ENCODE data around the gene FRS3.
A peak's percentile ranks its signal among the peaks of the same experiment; 100 is the strongest.
"Not testable (repeated sequence)": the region's sequence is repeated elsewhere in the genome, so short reads cannot be mapped to it uniquely, and the experiment has no call there.

FRS3 gene, protein sequence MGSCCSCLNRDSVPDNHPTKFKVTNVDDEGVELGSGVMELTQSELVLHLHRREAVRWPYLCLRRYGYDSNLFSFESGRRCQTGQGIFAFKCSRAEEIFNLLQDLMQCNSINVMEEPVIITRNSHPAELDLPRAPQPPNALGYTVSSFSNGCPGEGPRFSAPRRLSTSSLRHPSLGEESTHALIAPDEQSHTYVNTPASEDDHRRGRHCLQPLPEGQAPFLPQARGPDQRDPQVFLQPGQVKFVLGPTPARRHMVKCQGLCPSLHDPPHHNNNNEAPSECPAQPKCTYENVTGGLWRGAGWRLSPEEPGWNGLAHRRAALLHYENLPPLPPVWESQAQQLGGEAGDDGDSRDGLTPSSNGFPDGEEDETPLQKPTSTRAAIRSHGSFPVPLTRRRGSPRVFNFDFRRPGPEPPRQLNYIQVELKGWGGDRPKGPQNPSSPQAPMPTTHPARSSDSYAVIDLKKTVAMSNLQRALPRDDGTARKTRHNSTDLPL

DNA sequence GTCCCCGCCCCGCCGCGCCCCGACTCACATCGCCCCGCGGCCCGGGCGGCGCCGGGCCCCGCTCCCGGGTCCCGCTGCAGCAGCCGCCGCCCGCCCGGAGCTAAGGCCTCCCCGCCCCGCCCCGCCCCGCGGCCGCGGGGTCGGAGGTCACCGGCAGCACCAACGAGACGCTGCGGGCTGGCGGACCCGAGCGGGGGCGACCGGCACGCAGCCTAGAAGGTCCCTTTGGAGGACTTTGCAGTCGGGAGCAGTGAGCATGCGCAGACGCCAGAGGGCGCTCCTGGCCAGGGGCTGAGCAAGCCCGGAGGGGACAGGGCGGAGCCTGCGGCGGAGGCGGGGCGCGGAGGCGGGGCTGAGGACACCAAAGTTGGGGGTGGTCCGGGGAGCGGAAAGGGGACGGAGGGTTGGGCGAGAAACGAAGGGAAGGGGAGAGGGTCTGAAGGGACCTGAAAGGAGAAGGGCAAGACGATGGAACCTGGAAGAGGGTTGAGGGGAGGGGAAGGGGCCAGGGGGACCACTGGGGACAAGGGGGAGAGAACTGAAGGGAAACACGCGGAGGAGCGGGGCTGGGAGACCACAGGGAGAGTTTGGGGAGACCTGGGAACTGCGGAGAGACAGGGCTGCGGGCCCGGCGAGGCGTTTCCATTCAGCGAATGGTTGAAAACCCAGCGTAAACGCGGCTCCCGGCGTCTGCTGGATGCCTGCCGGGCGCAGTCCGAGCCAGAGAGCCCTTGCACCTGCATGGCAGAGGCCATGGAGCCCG lies at the start of gene FRS3:
Gene FRS3 (minus strand): TSS at position 113 of the 763 bp plus-strand sequence. CDS start 2,913 bp downstream, outside the sequence.
- peak; percentile 90 for DNase-seq (ENCODE audit: low spot score)

- no peak for DNase-seq (ENCODE audit: low spot score)
Observed at GRCh38 chr6:41826343-41827022, 46.8 kb upstream of the FRS3 start.

DNA sequence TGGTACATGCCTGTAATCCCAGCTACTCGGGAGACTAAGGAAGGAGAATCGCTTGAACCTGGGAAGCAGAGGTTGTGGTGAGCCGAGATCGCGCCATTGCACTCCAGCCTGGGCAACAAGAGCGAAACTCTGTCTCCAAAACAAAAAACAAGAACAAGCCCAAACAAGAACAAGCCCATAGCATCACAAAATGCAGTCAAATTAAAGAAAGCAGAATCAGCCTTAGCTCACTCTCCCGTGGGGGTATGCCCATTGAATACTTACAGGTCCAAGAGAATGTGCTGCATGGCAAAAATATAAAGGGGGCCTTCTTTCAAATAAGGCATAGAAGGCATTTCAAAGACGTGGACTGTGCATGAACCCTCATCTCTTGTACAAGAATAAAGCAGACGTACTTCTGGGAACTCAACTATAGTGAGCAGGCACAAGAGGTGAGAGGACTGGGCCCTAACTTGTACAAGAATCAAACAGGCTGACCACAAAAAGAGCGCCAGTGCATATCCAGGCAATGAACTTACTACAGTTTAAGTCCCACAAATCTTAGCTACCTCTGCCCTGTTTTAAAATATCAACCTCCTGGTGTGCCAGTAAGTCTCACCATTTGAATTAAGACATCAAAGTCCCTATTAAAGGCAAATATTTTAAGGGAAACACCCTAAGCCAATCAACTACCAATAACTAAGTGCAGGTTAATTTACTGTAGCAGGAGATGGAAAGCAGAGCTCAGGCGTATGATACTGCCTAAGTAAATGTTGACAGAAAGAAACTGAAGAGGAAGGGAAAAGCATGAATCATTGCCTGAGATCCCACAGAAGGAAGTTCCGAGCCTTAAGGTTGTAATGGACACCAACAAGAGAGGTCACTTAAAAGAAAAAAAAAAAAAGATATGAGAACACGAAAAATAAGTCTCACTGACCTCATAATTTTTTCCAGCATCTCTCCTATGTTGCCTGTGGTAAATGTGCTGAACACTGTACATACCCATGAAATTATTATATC lies 45.2 kb upstream of the FRS3 start:
- peak; percentile 18 for DNase-seq (ENCODE audit: low spot score)

GRCh38 chr6:41823178-41823577 lies 43.5 kb upstream of the FRS3 start:
- DNase-seq (ENCODE audit: low spot score) = no peak

- DNase-seq (ENCODE audit: low spot score) = no peak
Observed at GRCh38 chr6:41822021-41822420, 42.3 kb upstream of the FRS3 start.

GRCh38 chr6:41821266-41821665 lies 41.6 kb upstream of the FRS3 start:
- no peak for DNase-seq (ENCODE audit: low spot score)

DNA sequence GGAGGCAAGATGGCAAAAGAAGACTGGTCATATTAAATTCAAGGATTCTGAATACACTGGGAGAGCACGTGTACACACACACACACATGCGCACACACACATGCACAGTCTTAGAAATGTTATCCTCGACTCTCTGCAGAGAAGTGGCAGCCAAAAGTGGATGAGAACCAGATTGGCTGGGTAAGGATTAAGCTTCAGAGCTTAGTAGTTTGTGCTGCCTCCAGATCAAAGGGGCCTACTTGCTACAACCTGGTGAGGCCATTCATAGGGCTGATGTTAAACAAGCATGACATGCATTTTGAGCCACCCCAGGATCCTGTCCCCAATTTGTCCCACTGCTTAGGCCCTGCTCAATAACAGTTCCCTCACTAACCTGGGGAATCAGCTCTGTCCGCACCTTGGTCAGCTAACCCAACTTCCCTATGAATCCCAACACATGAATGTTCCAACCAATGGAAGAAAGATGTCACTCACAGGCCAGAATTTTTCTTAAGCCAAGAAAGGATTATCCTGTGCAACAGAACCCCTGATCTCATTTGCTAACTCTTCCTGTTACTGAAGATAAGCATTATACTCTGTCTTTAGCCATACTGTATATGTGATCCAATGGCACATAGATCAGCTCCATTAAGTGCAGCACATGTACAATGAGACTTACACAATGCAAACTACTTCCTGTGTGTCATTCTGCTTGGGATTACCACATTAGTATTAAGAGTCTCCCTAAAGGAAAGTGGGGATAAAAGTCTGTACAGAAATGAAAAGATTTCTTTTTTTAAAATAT lies 38.8 kb upstream of the FRS3 start:
- peak; percentile 57 for DNase-seq (ENCODE audit: low spot score)

- no peak for DNase-seq (ENCODE audit: low spot score)
Observed at GRCh38 chr6:41815587-41815986, 35.9 kb upstream of the FRS3 start.

- DNase-seq (ENCODE audit: low spot score) = no peak
Observed at GRCh38 chr6:41814629-41815028, 34.9 kb upstream of the FRS3 start.

DNA sequence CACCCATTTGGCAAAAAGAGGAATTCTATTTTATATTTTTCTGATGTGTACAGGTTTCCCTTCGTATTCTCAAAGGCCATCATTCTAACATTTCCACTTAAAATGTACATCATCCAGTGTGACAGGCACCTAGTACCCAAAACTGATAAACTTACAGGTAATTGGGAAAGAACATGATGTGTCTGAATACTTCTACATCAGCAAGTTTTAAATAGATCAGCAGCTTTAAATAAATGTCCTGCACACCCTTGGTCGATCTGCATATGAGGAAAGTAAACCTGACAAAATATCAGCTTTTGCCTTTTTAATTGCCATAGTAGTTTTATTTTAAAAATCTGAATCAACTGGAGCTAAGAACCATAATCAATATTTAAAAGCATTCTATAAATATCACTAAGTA lies 34.3 kb upstream of the FRS3 start:
- DNase-seq (ENCODE audit: low spot score) = no peak

DNA sequence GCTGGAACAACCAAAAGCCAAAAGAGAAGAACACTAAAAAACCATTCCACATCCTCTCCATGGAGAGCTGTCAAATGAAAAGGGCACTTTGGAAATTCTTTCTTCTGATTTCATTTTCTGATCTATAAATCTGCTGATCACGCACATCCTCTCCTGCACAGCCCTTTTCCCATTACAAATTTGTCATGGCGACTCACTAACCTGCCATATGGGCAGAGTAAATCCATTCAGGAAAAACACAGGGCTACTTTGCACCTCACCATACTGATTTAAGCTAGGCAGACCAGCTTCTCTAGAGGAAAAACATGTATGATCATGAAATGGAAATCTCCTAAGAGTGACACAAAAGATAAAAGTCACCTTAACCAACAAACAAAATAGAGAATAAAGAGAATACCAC lies 33.8 kb upstream of the FRS3 start:
- DNase-seq (ENCODE audit: low spot score) = no peak

- not testable (repeated sequence) for DNase-seq (ENCODE audit: low spot score)
Observed at GRCh38 chr6:41811946-41812345, 32.2 kb upstream of the FRS3 start.

DNA sequence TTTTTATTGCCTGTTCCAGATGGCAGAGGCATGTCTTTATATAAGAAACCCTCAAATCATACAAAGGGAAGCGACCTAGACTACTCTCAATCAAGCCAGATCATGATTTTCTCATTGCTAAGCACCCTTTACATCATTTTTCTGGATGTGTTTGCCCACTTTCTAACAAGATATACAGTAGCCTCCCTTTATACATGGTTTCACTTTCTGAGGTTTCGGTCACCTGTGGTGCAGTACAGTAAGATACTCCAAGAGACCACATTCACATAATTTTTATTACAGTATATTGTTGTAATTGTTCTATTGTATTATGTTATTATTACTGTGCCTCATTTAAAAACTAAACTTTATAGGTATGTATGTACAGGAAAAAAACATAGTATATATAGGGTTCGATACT lies 31.4 kb upstream of the FRS3 start:
- DNase-seq (ENCODE audit: low spot score) = no peak

- no peak for DNase-seq (ENCODE audit: low spot score)
Observed at GRCh38 chr6:41805830-41806774, 26.4 kb upstream of the FRS3 start.

- no peak for DNase-seq (ENCODE audit: low spot score)
Observed at GRCh38 chr6:41801380-41801779, 21.7 kb upstream of the FRS3 start.

GRCh38 chr6:41799559-41799911 lies 19.8 kb upstream of the FRS3 start:
- DNase-seq (ENCODE audit: low spot score) = no peak

- no peak for DNase-seq (ENCODE audit: low spot score)
Observed at GRCh38 chr6:41798901-41799558, 19.3 kb upstream of the FRS3 start.

- no peak for DNase-seq (ENCODE audit: low spot score)
Observed at GRCh38 chr6:41796474-41796873, 16.8 kb upstream of the FRS3 start.

- DNase-seq (ENCODE audit: low spot score) = no peak
Observed at GRCh38 chr6:41791984-41792383, 12.3 kb upstream of the FRS3 start.

All from kidney capillary endothelial cell (primary cell).